HL-60/S4 (cell line): ENCODE data around the gene CHURC1.

ENCODE experiments used
- in situ Hi-C: fragments of 300-500 bp; cut with MboI; formaldehyde crosslinking; loops from 2 replicates; pipeline ENCODE4 v1.14.3; 2022; ENCODE audit warnings: low sequenced_read_pairs

Gene CHURC1

GRCh38 chr14:64937171-64937820 lies 23.0 kb downstream of the CHURC1 start:
- in situ Hi-C loops = no loop called here

GRCh38 chr14:64937821-64938193 lies 23.6 kb downstream of the CHURC1 start:
- in situ Hi-C loops = no loop called here

GRCh38 chr14:64938972-64939816 lies 24.9 kb downstream of the CHURC1 start:
- in situ Hi-C loops = no loop called here

GRCh38 chr14:64939817-64940190 lies 25.5 kb downstream of the CHURC1 start:
- in situ Hi-C loops = no loop called here

- in situ Hi-C loops = no loop called here
These were observed 26.2 kb downstream of the CHURC1 start for GRCh38 chr14:64940336-64940910.

- in situ Hi-C loops = no loop called here
These were observed 28.4 kb downstream of the CHURC1 start, which contains the start of gene GPX2 for GRCh38 chr14:64942531-64943111. TSS of gene GPX2 (minus strand) at chr14:64942745. CDS start at chr14:64942726, 19 bp downstream.

- in situ Hi-C loops = no loop called here
These were observed 29.3 kb downstream of the CHURC1 start for GRCh38 chr14:64943556-64943955.

GRCh38 chr14:64944041-64944440 lies 29.8 kb downstream of the CHURC1 start:
- in situ Hi-C loops = no loop called here

GRCh38 chr14:64944861-64945260 lies 30.6 kb downstream of the CHURC1 start:
- in situ Hi-C loops = no loop called here

- in situ Hi-C loops = no loop called here
These were observed 31.4 kb downstream of the CHURC1 start for GRCh38 chr14:64945431-64946178.

- in situ Hi-C loops = no loop called here
These were observed 32.2 kb downstream of the CHURC1 start for GRCh38 chr14:64946310-64947045.

- in situ Hi-C loops = no loop called here
These were observed 33.7 kb downstream of the CHURC1 start for GRCh38 chr14:64947710-64948611.

GRCh38 chr14:64948612-64949210 lies 34.5 kb downstream of the CHURC1 start:
- in situ Hi-C loops = no loop called here

GRCh38 chr14:64950889-64951288 lies 36.6 kb downstream of the CHURC1 start:
- in situ Hi-C loops = no loop called here

- in situ Hi-C loops = no loop called here
These were observed 37.0 kb downstream of the CHURC1 start for GRCh38 chr14:64951291-64951690.

GRCh38 chr14:64951724-64952123 lies 37.5 kb downstream of the CHURC1 start:
- in situ Hi-C loops = no loop called here

- in situ Hi-C loops = no loop called here
These were observed 38.5 kb downstream of the CHURC1 start for GRCh38 chr14:64952598-64953309.

- in situ Hi-C loops = no loop called here
These were observed 39.0 kb downstream of the CHURC1 start for GRCh38 chr14:64953310-64953654.
